Aorta (tissue), 5 donors: Measurements from ENCODE around the gene MACF1. TPM values are rescaled to one million over a fixed set of nuclear protein-coding genes. Genes with fewer than 3 reads are reported as not detected.

Experiments used
- ATAC-seq: fragments of 200-7000 bp; cut with Tn5 transposase; one replicate; pipeline ENCODE4 v1.9.1; 2022; ENCODE audit warnings: moderate library complexity; ENCODE audit not compliant: low FRiP score
- DNase-seq, 2 donors: peaks; one replicate each; pipeline ENCODE4 v3.0.0-alpha.2; 2020
- H3K27ac ChIP-seq, 2 donors: one replicate each; pipeline ENCODE4 v1.5.1; 2013; ENCODE audit warnings: low read length in 2 of 2, mild to moderate bottlenecking in 2 of 2, moderate library complexity in 2 of 2, control low read depth in 1 of 2, inconsistent platforms in 1 of 2, low read depth in 1 of 2
- H3K27me3 ChIP-seq, 2 donors: one replicate each; pipeline ENCODE4 v1.6.1; 2013; ENCODE audit warnings: control low read depth in 1 of 2, low read length in 1 of 2, mild to moderate bottlenecking in 1 of 2, moderate library complexity in 1 of 2; ENCODE audit not compliant: insufficient read depth in 2 of 2, control insufficient read depth in 1 of 2
- H3K36me3 ChIP-seq, 2 donors: one replicate each; pipeline ENCODE4 v1.6.1; 2013; ENCODE audit warnings: control low read depth in 1 of 2, low read length in 1 of 2, mild to moderate bottlenecking in 1 of 2; ENCODE audit not compliant: insufficient read depth in 2 of 2, control insufficient read depth in 1 of 2
- H3K4me1 ChIP-seq, 2 donors: one replicate each; pipeline ENCODE4 v1.6.1; 2013; ENCODE audit warnings: low read length in 2 of 2, control low read depth in 1 of 2, mild to moderate bottlenecking in 1 of 2, moderate library complexity in 1 of 2; ENCODE audit not compliant: insufficient read depth in 2 of 2, control insufficient read depth in 1 of 2
- H3K4me3 ChIP-seq, 2 donors: one replicate each; pipeline ENCODE4 v1.5.1; 2013; ENCODE audit warnings: low read length in 2 of 2, control low read depth in 1 of 2, mild to moderate bottlenecking in 1 of 2
- H3K9me3 ChIP-seq: one replicate; pipeline ENCODE4 v1.6.1; 2013; ENCODE audit warnings: mild to moderate bottlenecking, low read length; ENCODE audit not compliant: control insufficient read depth
- WGBS, 2 donors: extraction: QIAGEN DNeasy Blood & Tissue Kit; methylation state at CpG; one replicate each; pipeline ENCODE4 v1.1.7; 2013; 5-methylcytosine and 5-hydroxymethylcytosine counted together
- intact Hi-C, 2 donors: fragments of 100-400 bp; cut with DNase I; formaldehyde crosslinking; loops; one replicate each; pipeline versions ENCODE4 v1.14.2 to v1.15.0; 2022
- polyA plus RNA-seq, 2 donors: library from polyadenylated mRNA; stranded (reverse); fragments of 200-250 nt; gene quantifications; one replicate each; pipeline ENCODE4 v1.2.3, GENCODE V29; 2013
- total RNA-seq, 2 donors: library from RNA; stranded (reverse); fragmentation: NEBNext Ultra II Directional; extraction: Animal tissue kit (Norgen Biotek cat#: 25700); gene quantifications; one replicate each; pipeline ENCODE4 v1.2.1, GENCODE V29; 2021
- donor health status: healthy with polysubstance abuse.
- donor health status: Bipolar disorder and iron deficiency.
- donor health status: DM: no; HTN: no; CAD: no.
- donor health status: DM: no; HTN: no; CAD: no.
- donor health status: DM: yes; HTN: yes; CAD: no.

The MACF1 gene
- total and polyA plus RNA-seq, 4 donors: 38.9 to 785 (median 386) TPM

DNA sequence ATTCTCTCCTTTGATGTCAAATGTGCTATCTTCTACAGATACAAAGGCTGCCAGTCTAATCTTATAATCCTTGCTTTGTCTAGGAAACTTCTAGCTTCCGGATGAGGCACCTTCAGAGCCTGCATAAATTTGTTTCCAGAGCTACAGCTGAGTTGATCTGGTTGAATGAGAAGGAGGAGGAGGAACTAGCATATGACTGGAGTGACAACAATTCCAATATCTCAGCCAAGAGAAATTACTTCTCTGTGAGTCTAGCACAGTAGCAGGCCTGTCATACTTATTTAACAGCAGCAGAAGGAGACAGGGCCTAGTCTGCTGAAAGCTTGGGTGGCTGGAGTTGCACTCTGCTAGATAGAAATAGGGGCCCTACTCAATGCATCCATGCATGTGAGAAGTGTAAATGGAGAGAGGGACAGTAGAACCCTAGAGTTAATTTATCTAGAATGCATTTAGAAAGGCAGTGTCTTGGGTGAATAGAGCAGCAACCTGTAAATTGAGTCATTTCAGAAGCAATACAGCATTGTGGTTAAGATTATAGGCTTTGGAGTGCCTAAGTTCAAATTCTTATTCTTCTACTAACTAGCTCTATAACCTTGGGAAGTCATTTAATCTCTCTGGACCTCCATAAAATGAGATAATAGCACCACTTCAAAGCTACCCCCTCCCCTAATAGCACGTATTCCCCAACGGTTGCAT is 89.0 kb downstream of the MACF1 start:
- DNase-seq: no peak
- Histone ChIP-seq H3K36me3 (peaks cover 10 to 15% of the 10 kb centered on the region in 2 donors), H3K27me3 (no peaks in the 10 kb centered on the region), H3K4me3 (no peak overlapping the region), H3K27ac (no peak overlapping the region), H3K9me3 (no peaks in the 10 kb centered on the region), H3K4me1 (peaks cover 0 to 2% of the 10 kb centered on the region in 2 donors)
- 75 to 80% methylated on average over 3 of the region's 3 CpGs for WGBS, 2 donors
- no peak for ATAC-seq
- intact Hi-C loops: no loop called here

GRCh38 chr1:39294531-39294930 is 90.0 kb downstream of the MACF1 start:
- Histone ChIP-seq H3K36me3 (peaks cover 10 to 17% of the 10 kb centered on the region in 2 donors), H3K4me3 (no peak overlapping the region), H3K27ac (no peak overlapping the region), H3K9me3 (no peaks in the 10 kb centered on the region), H3K27me3 (no peaks in the 10 kb centered on the region), H3K4me1 (peaks cover 0 to 2% of the 10 kb centered on the region in 2 donors)
- WGBS, 2 donors: 2 to 12% methylated on average over 1 of the region's 1 CpG
- ATAC-seq (peak; percentile 59), DNase-seq (no peak)
- intact Hi-C loops: no loop called here

DNA sequence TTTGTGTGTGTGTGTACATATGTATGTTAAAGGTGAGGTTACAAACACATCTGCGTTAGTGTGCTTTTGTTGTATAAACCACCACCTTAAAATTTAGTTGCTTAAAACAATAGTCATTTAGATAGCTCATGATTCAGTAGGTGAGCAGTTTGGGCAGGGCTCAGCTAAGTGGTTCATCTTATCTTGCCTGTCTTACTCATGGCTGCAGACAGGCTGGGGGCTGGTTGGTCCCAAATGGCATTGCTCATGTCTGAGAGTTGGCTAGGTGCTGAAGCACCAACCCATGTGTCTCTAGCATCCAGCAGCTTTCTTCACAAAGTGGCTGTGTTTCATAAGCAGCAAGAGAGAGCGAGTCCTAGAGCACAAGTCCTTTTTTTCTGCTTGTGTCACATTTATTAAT is 91.4 kb downstream of the MACF1 start:
- Histone ChIP-seq H3K36me3 (peaks cover 17 to 19% of the 10 kb centered on the region in 2 donors), H3K4me3 (no peak overlapping the region), H3K9me3 (no peaks in the 10 kb centered on the region), H3K27ac (no peak overlapping the region), H3K4me1 (peaks cover 0 to 2% of the 10 kb centered on the region in 2 donors), H3K27me3 (no peaks in the 10 kb centered on the region)
- 94 to 97% methylated on average over 2 of the region's 2 CpGs for WGBS, 2 donors
- ATAC-seq: no peak
- no peak for DNase-seq
- intact Hi-C loops: no loop called here

DNA sequence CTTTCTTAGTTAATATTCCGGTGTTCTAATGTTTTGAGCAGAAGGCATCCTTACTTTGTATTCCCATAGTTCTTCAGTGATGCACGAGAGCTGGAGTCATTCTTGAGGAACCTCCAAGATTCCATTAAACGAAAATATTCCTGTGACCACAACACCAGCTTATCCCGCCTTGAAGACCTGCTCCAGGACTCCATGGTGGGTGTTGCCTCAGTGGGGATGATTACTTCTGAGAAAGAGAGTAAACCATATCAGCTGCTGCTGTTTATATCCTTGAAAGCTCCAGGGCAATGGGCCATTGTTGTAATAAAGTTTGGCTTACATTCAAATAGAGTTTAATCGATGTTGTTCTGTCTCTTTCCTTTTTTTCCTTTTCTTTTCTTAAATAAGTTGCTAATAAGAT is 93.1 kb downstream of the MACF1 start:
- DNase-seq: no peak
- ATAC-seq: no peak
- H3K4me3 ChIP-seq: no peak overlapping the region
- peaks cover 15 to 17% of the 10 kb centered on the region in 2 donors for H3K36me3 ChIP-seq
- WGBS, 2 donors: 8 to 12% methylated on average over 5 of the region's 5 CpGs
- H3K4me1 ChIP-seq: peaks cover 0 to 2% of the 10 kb centered on the region in 2 donors
- H3K27ac ChIP-seq: no peak overlapping the region
- no peaks in the 10 kb centered on the region for H3K9me3 ChIP-seq
- no peaks in the 10 kb centered on the region for H3K27me3 ChIP-seq
- intact Hi-C loops: no loop called here

GRCh38 chr1:39301606-39302005 is 97.1 kb downstream of the MACF1 start:
- H3K4me1 ChIP-seq: no peaks in the 10 kb centered on the region
- H3K4me3 ChIP-seq: no peak overlapping the region
- WGBS, 2 donors: 84 to 87% methylated on average over 5 of the region's 5 CpGs
- intact Hi-C loops: no loop called here
- H3K36me3 ChIP-seq: peaks cover 12% of the 10 kb centered on the region in 2 donors
- ATAC-seq: no peak
- no peaks in the 10 kb centered on the region for H3K9me3 ChIP-seq
- no peak overlapping the region for H3K27ac ChIP-seq
- H3K27me3 ChIP-seq: no peaks in the 10 kb centered on the region
- DNase-seq: no peak

- no peak for DNase-seq
- Histone ChIP-seq H3K27ac (no peak overlapping the region), H3K36me3 (peaks cover 8 to 13% of the 10 kb centered on the region in 2 donors), H3K27me3 (no peaks in the 10 kb centered on the region), H3K4me3 (no peak overlapping the region), H3K9me3 (no peaks in the 10 kb centered on the region), H3K4me1 (no peaks in the 10 kb centered on the region)
- ATAC-seq: no peak
- 68 to 69% methylated on average over 2 of the region's 2 CpGs for WGBS, 2 donors
- intact Hi-C loops: no loop called here
Measured at GRCh38 chr1:39305555-39305954, 101.1 kb downstream of the MACF1 start.

DNA sequence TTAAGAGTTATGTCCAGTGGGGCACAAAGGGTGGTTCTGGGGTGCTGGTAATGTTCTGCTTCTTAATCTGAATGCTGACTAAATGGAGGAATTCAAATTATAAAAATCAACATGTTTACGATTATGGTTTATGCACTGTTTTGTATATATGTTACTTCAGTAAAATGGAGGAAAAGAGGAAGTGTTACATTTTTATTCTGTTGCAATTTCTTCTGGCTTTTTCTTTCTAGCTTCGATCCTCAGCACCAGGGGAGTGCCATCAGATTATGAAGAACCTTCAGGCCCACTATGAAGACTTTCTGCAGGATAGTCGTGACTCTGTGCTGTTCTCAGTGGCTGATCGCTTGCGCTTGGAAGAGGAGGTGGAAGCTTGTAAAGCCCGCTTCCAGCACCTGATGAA is 105.5 kb downstream of the MACF1 start:
- ATAC-seq (no peak), DNase-seq (no peak)
- no peaks in the 10 kb centered on the region for H3K9me3 ChIP-seq
- H3K4me1 ChIP-seq: no peaks in the 10 kb centered on the region
- no peak overlapping the region for H3K4me3 ChIP-seq
- no peaks in the 10 kb centered on the region for H3K27me3 ChIP-seq
- no peak overlapping the region for H3K27ac ChIP-seq
- 94 to 95% methylated on average over 6 of the region's 6 CpGs for WGBS, 2 donors
- peaks cover 3 to 12% of the 10 kb centered on the region in 2 donors for H3K36me3 ChIP-seq
- intact Hi-C loops: no loop called here

- 78 to 82% methylated on average over 4 of the region's 4 CpGs for WGBS, 2 donors
Measured at GRCh38 chr1:39310691-39311090, 106.2 kb downstream of the MACF1 start.

GRCh38 chr1:39317111-39317510 is 112.6 kb downstream of the MACF1 start:
- WGBS, 2 donors: 76 to 79% methylated on average over 8 of the region's 8 CpGs
- ATAC-seq (no peak), DNase-seq (no peak)
- intact Hi-C loops: no loop called here
- Histone ChIP-seq H3K4me3 (no peak overlapping the region), H3K9me3 (no peaks in the 10 kb centered on the region), H3K4me1 (no peaks in the 10 kb centered on the region), H3K36me3 (peaks cover 10 to 17% of the 10 kb centered on the region in 2 donors), H3K27me3 (no peaks in the 10 kb centered on the region), H3K27ac (no peak overlapping the region)

More at GRCh38 chr1:39310691-39311090, 106.2 kb downstream of the MACF1 start:
- H3K27me3 ChIP-seq: no peaks in the 10 kb centered on the region
- H3K27ac ChIP-seq: no peak overlapping the region
- peaks cover 3 to 10% of the 10 kb centered on the region in 2 donors for H3K36me3 ChIP-seq
- H3K4me3 ChIP-seq: no peak overlapping the region
- DNase-seq (no peak), ATAC-seq (no peak)
- intact Hi-C loops: no loop called here
- no peaks in the 10 kb centered on the region for H3K9me3 ChIP-seq
- H3K4me1 ChIP-seq: no peaks in the 10 kb centered on the region
